Testis (tissue), 2 donors: ENCODE data around the gene SENP5.

Experiments used
- POLR2A ChIP-seq: fragments of 450-650 bp; IDR thresholded peaks from one replicate; pipeline ENCODE4 v1.6.1; 2017; ENCODE audit warnings: antibody characterized with exemption, mild to moderate bottlenecking, moderate library complexity
- TF ChIP-seq, protein P1 (sequence below), 3 experiments: fragments of 450-650 bp in 2 of 3; fragments of 200-600 bp in 1 of 3; sonication (generic) in 1 of 3; IDR thresholded peaks; one replicate each; pipeline ENCODE4 v1.5.1; 2016 to 2019; ENCODE audit warnings: antibody characterized with exemption in 3 of 3, mild to moderate bottlenecking in 2 of 3, moderate library complexity in 1 of 3

GRCh38 chr3:196842567-196843434 lies 24.9 kb upstream of the SENP5 start:
- TF ChIP-seq, protein P1, sequence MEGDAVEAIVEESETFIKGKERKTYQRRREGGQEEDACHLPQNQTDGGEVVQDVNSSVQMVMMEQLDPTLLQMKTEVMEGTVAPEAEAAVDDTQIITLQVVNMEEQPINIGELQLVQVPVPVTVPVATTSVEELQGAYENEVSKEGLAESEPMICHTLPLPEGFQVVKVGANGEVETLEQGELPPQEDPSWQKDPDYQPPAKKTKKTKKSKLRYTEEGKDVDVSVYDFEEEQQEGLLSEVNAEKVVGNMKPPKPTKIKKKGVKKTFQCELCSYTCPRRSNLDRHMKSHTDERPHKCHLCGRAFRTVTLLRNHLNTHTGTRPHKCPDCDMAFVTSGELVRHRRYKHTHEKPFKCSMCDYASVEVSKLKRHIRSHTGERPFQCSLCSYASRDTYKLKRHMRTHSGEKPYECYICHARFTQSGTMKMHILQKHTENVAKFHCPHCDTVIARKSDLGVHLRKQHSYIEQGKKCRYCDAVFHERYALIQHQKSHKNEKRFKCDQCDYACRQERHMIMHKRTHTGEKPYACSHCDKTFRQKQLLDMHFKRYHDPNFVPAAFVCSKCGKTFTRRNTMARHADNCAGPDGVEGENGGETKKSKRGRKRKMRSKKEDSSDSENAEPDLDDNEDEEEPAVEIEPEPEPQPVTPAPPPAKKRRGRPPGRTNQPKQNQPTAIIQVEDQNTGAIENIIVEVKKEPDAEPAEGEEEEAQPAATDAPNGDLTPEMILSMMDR (IDR thresholded peaks at IDR 0.05) = no peak
- no peak for TF ChIP-seq POLR2A
